ENCODE data around the gene UVRAG.

UVRAG gene

DNA sequence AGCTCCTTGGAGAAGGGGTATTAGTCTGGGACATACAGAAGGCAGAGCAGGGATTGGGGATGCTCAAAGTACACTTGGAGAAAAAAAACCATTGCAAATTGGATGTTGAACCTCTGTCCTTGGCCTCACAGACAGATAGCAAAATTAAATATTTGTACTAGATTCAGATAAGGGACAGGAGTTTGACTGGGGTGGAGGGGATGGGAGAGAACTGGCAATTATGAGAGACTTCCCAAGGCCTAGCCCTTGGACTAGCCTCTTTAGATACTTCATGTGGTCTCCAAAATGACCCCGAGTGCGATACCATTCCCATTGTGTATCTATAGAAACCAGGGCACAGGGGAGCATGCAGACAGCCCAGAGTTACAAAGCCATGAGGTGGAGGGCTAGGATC is 30.9 kb upstream of the UVRAG start:
- no peak for DNase-seq

GRCh38 chr11:75784506-75784905 is 30.5 kb upstream of the UVRAG start:
- DNase-seq: no peak

- no peak for DNase-seq
Measured at GRCh38 chr11:75785187-75785586, 29.8 kb upstream of the UVRAG start.

DNA sequence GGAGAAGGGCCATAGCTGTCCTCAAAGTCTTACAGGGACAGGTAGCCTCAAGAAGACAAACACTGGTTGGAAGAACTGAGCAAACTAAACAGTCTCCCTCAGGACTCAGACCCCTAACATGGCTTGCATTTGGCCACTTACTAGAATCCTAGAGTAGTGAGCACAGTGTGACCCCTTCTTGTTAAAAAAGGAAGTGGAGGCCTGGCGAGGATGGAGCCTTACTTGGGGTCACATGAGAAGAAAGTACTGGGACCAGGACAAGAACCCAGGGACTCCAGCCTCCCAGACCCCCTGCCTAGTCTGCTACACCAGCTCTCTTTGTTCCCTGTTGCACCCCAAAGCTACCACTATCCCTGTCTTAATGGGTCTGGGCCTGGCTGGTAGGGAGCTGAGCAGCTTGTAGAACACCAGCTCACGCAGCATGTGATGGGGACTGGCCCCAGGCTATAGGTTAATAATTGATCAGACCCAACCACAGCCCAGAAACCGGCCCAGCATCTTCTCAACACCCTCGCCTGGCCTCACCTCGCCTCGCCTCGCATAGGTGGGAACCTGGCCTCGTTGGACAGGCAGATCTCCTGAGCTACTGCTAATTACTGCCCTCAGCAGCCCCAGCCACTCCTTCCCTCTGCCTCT is 28.8 kb upstream of the UVRAG start:
- no peak for DNase-seq

GRCh38 chr11:75789521-75789920 is 25.5 kb upstream of the UVRAG start:
- no peak for DNase-seq

- no peak for DNase-seq
Measured at GRCh38 chr11:75790986-75791385, 24.0 kb upstream of the UVRAG start.

- no peak for DNase-seq
Measured at GRCh38 chr11:75792127-75792731, 22.8 kb upstream of the UVRAG start.

DNA sequence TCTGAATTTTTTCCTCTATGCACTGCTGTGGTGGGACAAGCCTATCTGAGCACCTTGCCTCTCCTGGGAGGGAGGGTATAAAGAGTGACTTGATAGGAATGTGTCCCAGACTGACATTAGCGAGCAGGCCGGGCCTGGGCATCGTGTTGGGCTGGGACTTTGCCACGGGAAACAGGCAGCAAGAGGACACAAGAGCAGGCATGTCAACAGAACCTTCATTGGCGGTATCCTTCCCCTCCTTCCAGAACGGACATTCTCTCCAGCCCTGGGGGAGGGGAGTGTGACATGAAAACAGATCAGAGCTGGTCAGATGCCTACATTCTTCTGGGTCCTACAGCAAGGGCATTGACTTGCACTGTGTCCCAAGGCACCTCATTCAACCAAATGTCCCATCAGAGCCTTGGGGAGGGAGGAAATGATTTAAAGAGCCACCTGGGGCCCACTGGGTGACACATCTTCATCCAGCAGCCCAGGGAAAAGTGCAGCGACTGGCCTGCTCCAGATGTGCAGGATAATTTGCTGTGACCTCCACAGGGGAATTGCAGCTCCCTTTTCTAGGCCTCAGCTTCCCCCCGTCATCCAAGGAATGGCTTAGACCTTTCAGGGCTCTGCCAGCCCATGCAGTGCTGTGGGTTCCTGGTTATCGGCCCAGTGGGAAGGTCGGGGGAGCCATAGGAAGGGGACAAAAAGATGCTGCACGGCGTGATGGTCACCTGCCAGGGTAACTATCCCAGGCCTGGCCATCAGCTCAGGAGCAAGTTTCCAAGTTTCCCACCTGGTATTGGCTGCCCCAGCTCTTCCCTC is 21.8 kb upstream of the UVRAG start:
- no peak for DNase-seq

- DNase-seq: no peak
Measured at GRCh38 chr11:75793966-75794365, 21.0 kb upstream of the UVRAG start.

- no peak for DNase-seq
Measured at GRCh38 chr11:75795276-75796090, 19.5 kb upstream of the UVRAG start.

GRCh38 chr11:75796091-75796435 is 18.9 kb upstream of the UVRAG start:
- no peak for DNase-seq

DNA sequence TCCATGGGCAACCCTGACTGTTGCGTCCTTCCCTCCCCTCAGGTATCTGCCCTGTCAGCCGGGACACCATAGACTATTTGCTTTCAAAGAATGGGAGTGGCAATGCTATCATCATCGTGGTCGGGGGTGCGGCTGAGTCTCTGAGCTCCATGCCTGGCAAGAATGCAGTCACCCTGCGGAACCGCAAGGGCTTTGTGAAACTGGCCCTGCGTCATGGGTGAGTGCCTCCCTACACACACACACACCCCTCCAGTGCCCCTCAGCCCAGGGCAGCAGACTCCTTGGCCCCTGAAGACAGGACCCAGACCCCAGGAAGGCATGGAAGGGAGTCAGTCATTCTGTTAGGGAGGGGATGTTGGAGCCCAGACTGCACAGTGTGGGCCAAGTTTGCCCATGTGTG is 17.9 kb upstream of the UVRAG start:
- no peak for DNase-seq

DNA sequence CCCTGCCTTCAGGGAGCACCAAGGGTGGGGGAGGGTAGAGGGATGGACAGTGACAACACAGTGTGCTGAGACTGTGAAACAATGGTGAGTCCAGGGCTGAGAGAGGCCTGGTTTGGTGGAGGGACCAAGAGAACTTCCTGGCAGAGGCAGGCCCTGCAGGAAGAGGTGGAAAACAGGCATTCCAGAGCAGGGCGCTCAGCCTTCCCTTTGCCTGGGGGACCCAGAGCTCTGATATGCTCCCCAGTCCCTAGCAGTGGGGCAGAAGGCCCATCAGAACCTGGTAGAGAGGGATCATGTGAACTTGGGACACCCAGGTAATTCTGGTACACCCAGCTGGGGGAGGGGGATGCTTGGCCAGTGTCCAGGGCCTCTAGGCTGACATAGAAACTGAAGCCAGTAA is 17.2 kb upstream of the UVRAG start:
- DNase-seq: peak; percentile 33

DNA sequence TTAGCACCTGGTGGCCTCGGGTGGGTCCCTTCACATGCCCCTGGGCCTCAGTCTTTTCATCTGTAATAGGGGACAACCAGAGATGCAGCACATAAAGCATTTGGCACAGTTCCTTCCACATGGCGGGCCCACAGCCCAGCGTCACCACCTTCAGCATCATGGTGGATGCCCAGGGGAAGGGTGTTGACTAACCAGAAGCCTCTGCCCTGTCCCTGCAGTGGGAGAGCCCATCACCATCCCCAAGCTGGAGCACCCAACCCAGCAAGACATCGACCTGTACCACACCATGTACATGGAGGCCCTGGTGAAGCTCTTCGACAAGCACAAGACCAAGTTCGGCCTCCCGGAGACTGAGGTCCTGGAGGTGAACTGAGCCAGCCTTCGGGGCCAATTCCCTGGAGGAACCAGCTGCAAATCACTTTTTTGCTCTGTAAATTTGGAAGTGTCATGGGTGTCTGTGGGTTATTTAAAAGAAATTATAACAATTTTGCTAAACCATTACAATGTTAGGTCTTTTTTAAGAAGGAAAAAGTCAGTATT is 14.8 kb upstream of the UVRAG start:
- DNase-seq: no peak

DNA sequence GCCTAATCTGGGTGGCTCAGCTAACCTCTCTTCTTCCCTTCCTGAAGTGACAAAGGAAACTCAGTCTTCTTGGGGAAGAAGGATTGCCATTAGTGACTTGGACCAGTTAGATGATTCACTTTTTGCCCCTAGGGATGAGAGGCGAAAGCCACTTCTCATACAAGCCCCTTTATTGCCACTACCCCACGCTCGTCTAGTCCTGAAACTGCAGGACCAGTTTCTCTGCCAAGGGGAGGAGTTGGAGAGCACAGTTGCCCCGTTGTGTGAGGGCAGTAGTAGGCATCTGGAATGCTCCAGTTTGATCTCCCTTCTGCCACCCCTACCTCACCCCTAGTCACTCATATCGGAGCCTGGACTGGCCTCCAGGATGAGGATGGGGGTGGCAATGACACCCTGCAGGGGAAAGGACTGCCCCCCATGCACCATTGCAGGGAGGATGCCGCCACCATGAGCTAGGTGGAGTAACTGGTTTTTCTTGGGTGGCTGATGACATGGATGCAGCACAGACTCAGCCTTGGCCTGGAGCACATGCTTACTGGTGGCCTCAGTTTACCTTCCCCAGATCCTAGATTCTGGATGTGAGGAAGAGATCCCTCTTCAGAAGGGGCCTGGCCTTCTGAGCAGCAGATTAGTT is 14.2 kb upstream of the UVRAG start:
- no peak for DNase-seq

GRCh38 chr11:75801362-75802020 is 13.5 kb upstream of the UVRAG start:
- no peak for DNase-seq

GRCh38 chr11:75802021-75802912 is 12.7 kb upstream of the UVRAG start:
- no peak for DNase-seq

DNA sequence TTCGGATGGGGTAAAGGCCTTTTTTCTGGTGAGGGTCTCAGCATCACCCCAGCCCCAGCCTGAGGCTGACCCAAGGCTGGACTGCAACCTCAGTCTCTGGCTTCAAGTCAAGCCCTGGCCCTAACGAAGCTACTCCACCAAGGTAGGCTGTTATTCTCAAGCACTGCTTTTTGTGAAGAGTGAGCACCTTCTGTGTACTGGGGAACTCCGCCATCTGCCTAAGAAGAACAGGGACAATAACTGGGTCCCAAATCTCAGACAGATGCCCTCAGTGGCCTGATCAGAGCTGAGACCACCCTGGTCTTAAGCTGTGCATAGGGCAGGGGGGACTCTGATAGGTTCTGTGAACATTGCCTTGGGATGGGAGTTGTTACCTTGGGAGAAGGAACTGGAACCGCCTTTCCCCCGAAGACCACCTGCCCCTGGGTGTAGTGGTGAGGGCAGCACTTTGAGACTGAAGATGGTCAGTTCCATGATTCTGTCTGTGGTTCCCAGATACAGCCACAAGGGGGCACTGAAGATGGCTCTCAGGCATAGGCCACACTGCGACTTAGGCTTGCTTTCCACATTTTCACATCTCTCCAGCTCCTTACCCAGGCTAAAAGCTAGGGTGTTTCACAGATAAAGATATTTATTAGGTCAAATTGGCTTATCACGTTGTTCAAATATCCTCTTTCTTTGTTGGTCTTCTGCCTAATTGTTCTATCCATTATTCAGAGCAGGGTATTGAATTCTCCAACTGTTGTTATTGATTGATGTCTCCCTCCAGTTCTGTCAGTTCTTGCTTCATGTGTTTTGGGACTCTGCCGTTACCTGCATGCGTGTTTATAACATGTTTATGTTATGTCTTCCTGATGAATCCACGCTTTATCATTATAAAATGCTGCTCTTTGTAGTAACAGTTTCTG is 11.8 kb upstream of the UVRAG start:
- DNase-seq: peak; percentile 60

DNA sequence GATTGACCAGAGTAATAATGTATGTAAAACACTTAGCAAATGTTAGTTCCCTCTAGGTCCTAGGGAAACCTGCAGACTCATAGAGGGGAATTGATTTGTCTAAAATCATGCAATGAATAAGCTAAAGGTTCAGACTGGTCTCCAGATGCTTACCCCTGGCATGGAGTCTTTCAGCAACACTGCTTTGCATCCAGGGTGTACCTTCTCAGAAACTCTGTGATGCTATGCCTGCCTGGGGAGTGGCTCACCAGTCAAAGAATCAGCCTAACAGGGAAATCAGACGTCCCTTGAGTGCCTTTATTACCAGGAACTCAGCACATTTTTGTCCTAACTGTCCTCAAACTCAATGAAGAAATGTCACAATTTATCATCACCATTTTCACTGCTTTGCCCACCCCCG is 5.9 kb upstream of the UVRAG start:
- DNase-seq: no peak

DNA sequence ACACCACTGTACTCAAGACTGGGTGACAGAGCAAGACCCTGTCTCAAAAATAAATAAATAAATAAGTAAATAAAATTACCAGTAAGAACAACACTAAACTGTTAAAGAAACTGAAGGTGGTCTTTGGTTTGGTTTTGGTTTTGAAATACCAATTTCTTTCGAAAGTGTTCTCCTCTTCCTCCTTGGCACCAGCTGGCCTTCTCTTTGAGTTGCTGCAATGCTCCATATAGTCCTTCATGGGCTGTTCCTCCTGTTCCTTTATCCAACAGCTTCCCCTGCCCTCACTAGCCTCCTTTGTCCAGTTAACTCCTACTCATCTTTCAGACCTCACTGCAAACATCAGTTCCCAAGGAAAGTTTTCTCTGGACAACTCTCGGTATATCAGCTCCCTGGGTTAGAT is 5.0 kb upstream of the UVRAG start:
- DNase-seq: no peak

Data from fibroblast of skin of scalp (primary cell).